Measurements from ENCODE around the gene HSD17B2. TPM values are rescaled to one million over a fixed set of nuclear protein-coding genes. Genes with fewer than 3 reads are reported as not detected.

The HSD17B2 gene
- total RNA-seq, 1 donor from 2014 or later = 1.2 TPM

DNA sequence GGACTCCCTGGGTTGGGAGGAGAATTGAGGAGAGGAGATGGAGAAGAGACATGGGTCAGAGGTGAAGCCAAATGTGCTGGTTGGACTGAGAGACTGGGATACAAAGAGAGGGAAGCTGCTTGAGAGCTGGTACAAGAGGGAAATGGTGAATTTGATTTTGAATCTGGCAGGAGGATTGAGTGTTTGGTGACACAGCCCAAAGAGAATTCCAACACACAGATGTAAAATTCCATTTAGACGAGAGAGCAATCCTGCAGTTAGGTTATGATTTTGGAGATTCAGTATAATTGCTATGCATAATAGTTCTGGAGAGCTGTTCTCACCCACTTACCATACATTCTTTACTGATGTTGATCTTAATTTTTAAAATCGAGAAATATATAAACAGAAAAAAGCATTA, 57.7 kb downstream of the HSD17B2 start:
- H3K27me3 Mint-ChIP-seq = peaks cover 4% of the 10 kb centered on the region
- no peaks in the 10 kb centered on the region for H3K9me3 Mint-ChIP-seq (ENCODE audit: low read depth)
- TF ChIP-seq, protein P1, sequence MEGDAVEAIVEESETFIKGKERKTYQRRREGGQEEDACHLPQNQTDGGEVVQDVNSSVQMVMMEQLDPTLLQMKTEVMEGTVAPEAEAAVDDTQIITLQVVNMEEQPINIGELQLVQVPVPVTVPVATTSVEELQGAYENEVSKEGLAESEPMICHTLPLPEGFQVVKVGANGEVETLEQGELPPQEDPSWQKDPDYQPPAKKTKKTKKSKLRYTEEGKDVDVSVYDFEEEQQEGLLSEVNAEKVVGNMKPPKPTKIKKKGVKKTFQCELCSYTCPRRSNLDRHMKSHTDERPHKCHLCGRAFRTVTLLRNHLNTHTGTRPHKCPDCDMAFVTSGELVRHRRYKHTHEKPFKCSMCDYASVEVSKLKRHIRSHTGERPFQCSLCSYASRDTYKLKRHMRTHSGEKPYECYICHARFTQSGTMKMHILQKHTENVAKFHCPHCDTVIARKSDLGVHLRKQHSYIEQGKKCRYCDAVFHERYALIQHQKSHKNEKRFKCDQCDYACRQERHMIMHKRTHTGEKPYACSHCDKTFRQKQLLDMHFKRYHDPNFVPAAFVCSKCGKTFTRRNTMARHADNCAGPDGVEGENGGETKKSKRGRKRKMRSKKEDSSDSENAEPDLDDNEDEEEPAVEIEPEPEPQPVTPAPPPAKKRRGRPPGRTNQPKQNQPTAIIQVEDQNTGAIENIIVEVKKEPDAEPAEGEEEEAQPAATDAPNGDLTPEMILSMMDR (IDR thresholded peaks at IDR 0.05; ENCODE audit: unreplicated experiment) = no peak
- no peak overlapping the region for H3K4me3 Mint-ChIP-seq (ENCODE audit: low read depth)
- H3K4me1 Mint-ChIP-seq (ENCODE audit: low read depth) = peaks cover 3% of the 10 kb centered on the region
- no peak for DNase-seq (ENCODE audit: low spot score, unreplicated experiment)
- H3K27ac Mint-ChIP-seq = no peak overlapping the region
- no peaks in the 10 kb centered on the region for H3K36me3 Mint-ChIP-seq (ENCODE audit: insufficient read depth)

DNA sequence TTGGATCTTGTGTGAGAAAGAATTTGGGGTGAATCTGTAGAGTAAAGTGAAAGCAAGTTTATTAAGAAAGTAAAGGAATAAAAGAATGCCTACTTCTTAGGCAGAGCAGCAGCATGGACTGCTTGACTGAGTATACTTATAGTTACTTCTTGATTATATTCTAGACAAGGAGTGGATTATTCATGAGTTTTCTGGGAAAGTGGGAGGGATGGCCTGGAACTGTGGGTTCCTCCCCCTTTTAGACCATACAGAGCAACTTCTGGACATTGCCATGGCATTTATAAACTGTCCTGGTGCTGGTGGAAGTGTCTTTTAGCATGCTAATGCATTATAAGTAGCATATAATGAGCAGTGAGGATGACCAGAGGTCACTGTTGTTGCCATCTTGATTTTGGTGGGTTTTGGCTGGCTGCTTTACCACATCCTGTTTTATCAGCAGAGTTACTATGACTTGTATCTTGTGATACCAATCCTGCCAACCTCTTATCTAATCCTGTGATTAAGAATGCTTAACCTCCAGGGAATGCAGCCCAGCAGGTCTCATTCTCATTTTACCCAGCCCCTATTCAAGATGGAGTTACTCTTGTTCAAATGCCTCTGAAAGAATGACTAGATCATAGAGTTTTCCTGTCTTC, 58.7 kb downstream of the HSD17B2 start:
- H3K27me3 Mint-ChIP-seq = peaks cover 4% of the 10 kb centered on the region
- no peaks in the 10 kb centered on the region for H3K36me3 Mint-ChIP-seq (ENCODE audit: insufficient read depth)
- no peak overlapping the region for H3K4me3 Mint-ChIP-seq (ENCODE audit: low read depth)
- no peak overlapping the region for H3K27ac Mint-ChIP-seq
- H3K9me3 Mint-ChIP-seq (ENCODE audit: low read depth) = no peaks in the 10 kb centered on the region
- DNase-seq (ENCODE audit: low spot score, unreplicated experiment) = no peak
- peaks cover 3% of the 10 kb centered on the region for H3K4me1 Mint-ChIP-seq (ENCODE audit: low read depth)
- TF ChIP-seq, protein P1 (IDR thresholded peaks at IDR 0.05; ENCODE audit: unreplicated experiment) = no peak

DNA sequence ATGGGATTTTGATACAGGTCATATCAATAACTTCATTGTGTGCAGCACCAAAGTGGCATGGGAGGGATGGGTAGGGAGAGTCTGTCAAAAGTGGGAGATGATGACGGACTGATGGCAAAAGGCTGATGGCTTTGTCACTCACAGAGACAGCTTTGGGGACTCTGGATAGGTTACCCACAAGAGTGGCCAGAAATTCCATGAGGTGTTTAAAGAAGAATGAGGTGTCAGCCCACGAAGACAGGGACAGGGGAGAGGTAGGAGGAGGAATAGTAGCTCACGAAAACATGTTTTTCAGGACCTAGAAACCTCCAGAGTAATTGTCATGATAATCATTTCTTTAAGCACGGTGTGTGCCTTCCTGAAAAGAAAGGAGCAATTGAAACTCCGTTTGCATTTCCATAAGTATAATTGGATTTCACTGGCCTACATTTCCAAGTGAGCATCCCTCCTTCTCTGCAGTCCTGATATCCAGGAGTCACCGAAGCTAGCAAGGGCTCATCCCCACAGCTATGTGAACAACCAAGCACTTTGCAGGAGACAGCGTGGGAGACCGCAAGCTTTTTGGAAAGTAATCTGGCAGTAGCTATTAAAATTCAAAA, 60.0 kb downstream of the HSD17B2 start:
- Mint-ChIP-seq H3K4me3 (ENCODE audit: low read depth) (no peak overlapping the region), H3K36me3 (ENCODE audit: insufficient read depth) (no peaks in the 10 kb centered on the region), H3K4me1 (ENCODE audit: low read depth) (peaks cover 3% of the 10 kb centered on the region), H3K9me3 (ENCODE audit: low read depth) (no peaks in the 10 kb centered on the region), H3K27ac (no peak overlapping the region), H3K27me3 (peaks cover 4% of the 10 kb centered on the region)
- DNase-seq (ENCODE audit: low spot score, unreplicated experiment) = no peak
- TF ChIP-seq, protein P1 (IDR thresholded peaks at IDR 0.05; ENCODE audit: unreplicated experiment) = no peak

DNA sequence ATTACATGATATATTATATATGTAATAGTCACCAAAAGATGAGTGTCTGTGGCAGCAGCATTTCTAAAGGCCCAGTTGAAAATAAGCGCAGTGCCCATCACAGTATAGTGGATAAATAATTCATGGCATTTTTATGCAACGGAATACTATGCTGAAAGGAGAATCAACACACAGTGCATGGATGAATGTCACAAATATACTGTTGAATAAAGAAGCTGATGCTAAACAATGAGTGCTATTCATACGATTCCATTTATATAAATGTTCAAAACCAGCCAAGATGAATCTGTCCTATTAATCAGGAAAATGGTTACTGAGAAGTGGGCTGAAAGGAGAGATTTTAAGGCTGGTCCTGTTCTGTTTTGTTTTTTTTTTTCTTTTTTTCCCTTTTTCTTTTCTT, 61.6 kb downstream of the HSD17B2 start:
- H3K4me1 Mint-ChIP-seq (ENCODE audit: low read depth) = peaks cover 3% of the 10 kb centered on the region
- TF ChIP-seq, protein P1 (IDR thresholded peaks at IDR 0.05; ENCODE audit: unreplicated experiment) = no peak
- H3K27ac Mint-ChIP-seq = no peak overlapping the region
- no peak for DNase-seq (ENCODE audit: low spot score, unreplicated experiment)
- no peaks in the 10 kb centered on the region for H3K36me3 Mint-ChIP-seq (ENCODE audit: insufficient read depth)
- no peaks in the 10 kb centered on the region for H3K9me3 Mint-ChIP-seq (ENCODE audit: low read depth)
- peaks cover 4% of the 10 kb centered on the region for H3K27me3 Mint-ChIP-seq
- H3K4me3 Mint-ChIP-seq (ENCODE audit: low read depth) = no peak overlapping the region

DNA sequence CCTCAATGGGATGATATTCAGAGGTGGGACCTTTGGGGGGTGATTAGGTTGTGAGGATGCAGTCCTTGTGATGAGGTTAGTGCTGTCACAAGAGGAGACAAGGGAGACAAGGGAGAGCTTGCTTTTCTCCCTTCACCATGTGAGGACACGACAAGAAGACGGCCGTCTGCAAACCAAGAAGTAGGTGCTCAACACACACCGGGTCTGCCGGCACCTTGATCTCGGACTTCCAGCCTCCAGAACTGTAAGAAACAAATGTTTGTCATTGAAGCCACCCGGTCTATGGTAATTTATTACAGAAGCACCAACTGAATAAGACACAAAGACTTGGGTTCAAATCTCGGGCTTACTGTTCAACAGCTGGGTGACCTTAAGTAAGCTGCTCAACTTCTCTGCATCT, 70.1 kb downstream of the HSD17B2 start:
- TF ChIP-seq, protein P1 (IDR thresholded peaks at IDR 0.05; ENCODE audit: unreplicated experiment) = no peak
- Mint-ChIP-seq H3K27ac (no peak overlapping the region), H3K4me3 (ENCODE audit: low read depth) (no peak overlapping the region), H3K4me1 (ENCODE audit: low read depth) (no peaks in the 10 kb centered on the region), H3K9me3 (ENCODE audit: low read depth) (no peaks in the 10 kb centered on the region), H3K27me3 (no peaks in the 10 kb centered on the region), H3K36me3 (ENCODE audit: insufficient read depth) (no peaks in the 10 kb centered on the region)
- no peak for DNase-seq (ENCODE audit: low spot score, unreplicated experiment)
